Prostate gland (tissue), 2 donors: ENCODE data around the gene LNX2.

Source experiments
- POLR2A ChIP-seq: fragments of 450-650 bp; IDR thresholded peaks from one replicate; pipeline ENCODE4 v1.6.1; 2016; ENCODE audit warnings: antibody characterized with exemption, mild to moderate bottlenecking
- TF ChIP-seq, protein P1 (sequence below), 4 experiments: fragments of 200-600 bp in 2 of 4; fragments of 450-650 bp in 2 of 4; sonication (generic) in 2 of 4; IDR thresholded peaks; 1 replicate in 3 of 4; 2 replicates in 1 of 4; pipeline ENCODE4 v1.5.1; 2016 to 2019; ENCODE audit warnings: antibody characterized with exemption in 4 of 4, mild to moderate bottlenecking in 2 of 4, moderate library complexity in 2 of 4

DNA sequence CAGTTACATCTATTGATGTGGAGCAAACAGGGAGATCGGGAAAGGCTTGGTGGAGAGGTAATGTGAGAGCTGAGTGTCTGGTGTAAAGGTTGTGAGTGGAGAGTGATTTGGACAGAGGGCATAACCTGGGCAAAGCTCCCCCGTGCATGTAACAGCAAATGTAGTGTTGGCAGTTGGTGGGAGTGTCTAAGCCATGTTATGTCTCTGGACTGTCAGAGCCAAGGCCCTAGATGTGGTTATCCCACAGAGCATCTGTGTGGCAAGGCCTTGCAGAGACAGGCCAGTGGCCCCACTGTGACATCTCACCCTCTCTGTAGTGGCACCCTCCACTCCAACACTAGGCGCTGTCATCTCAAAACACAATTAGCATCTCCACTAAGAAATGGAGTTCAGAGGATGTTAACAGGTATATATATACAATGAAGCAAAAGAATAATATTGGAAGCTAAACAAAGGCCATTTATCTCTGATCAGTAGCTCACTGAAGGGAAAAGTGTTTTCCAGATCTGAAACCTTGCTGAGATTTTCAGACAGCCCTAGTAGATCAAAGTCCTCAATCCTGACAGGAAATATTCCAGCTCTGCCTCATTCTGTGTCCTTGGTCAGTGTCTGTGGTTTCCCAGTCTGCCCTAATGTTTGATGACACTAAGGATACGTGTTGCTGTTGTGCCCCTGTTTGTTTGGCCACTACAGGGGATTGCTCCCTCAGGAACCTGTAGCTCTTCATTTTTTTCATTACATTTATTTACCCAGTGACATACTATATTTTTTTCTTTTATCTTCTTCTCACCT, 21.6 kb upstream of the LNX2 start:
- TF ChIP-seq, protein P1, sequence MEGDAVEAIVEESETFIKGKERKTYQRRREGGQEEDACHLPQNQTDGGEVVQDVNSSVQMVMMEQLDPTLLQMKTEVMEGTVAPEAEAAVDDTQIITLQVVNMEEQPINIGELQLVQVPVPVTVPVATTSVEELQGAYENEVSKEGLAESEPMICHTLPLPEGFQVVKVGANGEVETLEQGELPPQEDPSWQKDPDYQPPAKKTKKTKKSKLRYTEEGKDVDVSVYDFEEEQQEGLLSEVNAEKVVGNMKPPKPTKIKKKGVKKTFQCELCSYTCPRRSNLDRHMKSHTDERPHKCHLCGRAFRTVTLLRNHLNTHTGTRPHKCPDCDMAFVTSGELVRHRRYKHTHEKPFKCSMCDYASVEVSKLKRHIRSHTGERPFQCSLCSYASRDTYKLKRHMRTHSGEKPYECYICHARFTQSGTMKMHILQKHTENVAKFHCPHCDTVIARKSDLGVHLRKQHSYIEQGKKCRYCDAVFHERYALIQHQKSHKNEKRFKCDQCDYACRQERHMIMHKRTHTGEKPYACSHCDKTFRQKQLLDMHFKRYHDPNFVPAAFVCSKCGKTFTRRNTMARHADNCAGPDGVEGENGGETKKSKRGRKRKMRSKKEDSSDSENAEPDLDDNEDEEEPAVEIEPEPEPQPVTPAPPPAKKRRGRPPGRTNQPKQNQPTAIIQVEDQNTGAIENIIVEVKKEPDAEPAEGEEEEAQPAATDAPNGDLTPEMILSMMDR (IDR thresholded peaks at IDR 0.05): no peak
- TF ChIP-seq POLR2A: no peak
